A172 (cell line): Measurements from ENCODE around the gene KCNQ1. TPM values are rescaled to one million over a fixed set of nuclear protein-coding genes. Genes with fewer than 3 reads are reported as not detected.

Experiments
- DNase-seq: peaks from one replicate; pipeline ENCODE4 v3.0.0-alpha.2; 2015; ENCODE audit warnings: low spot score
- total RNA-seq: library from RNA; depleted of rRNA; stranded (reverse); fragments of >200 nt; shearing (Covaris generic); gene quantifications from 2 replicates; pipeline ENCODE4 v1.2.3, GENCODE V29; 2014

Gene KCNQ1
- total RNA-seq, 1 experiment from 2014 or later, result 3.5 TPM

DNA sequence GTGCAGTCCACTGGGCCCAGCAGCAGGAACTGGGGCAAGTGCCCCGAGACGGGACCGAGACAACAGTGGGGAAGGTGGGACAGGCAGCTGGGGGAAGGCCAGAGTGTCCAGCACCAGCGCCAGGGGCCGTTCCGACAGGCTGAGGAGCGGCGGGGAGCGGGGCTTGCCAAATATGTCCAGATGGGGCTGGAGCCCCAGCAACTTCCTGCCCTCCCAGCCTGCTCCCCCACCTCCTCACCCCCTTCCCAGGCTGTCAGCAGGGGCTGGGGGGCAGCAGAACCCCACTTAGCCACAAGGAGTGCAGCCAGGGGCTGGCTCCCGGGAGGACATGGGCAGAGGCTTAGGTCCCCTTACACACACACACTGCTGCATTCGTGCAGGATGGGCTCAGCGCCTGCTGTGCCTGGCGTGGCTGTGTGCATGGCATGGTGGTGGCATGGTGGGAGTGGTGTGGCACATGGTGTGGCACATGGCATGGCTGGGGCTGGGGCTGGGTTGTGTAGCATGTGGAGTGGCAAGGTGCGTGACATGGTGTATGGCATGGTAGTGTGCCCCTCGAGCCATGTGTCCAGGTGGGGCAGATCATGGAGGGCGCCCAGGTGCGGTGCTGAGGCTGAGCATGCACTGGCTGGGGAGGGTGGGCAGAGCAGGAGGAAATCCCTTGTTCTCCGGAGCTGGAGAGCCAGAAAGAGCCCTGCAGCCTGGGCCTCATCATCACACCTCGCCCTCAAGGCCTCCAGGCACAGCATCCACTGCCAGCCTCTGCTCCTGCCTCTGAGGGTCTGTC, 389.1 kb downstream of the KCNQ1 start:
- no peak for DNase-seq

DNA sequence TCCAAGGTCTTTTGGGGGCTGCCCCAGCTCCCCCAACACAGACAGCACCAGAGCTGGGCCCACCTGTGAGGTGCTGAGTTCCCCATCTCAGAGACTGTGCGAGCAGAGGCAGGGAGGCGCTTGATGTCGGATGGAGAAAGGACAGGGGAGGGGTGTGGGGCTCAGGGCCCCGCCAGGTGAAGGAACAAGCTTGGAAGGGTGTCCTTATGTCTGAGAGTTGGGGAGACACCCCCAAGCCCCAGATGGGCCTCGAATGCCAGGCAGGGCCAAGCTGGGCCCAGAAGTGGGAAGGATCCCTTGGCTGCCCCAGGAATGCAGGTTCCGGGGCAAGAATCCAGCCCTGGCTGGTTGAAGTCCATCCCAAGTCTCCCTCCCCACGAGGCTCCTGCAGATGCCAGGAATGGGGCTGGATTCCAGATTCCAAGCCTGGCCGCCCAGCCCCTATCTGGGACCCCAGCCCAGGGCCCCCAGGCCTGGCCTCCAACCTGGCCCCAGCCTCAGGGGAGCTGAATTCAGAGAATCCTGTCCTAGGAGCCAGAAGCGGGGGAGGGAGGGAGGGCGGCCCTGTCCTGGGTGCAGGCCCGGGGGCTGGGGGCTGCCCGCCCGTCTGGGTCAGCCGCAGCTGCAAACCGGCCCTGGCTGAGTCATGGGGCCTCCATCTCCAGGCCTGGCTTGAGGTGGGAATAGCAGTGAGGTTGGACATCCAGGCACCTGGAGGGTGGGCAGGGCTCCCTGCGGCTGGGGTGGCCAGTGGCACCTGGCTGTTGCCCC, 389.9 kb downstream of the KCNQ1 start:
- peak; percentile 33 for DNase-seq

DNA sequence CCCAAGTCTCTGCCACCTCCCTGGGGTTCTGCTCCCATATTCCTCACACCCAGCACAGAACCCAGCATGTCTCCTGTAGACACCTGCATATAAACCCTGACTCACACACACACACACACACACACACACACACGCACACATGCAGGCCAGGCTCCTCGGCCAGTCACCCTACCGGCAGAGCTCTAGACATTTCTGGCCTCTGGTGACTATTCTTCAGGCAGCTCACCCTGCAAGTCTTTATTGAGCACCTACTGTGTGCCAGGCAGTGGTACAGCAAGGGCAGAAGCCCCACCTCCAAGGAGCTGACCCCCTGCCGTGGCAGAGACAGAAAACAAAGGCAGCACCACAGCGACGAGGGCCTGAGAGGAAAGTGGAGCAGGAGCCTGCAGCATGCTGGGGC, 390.5 kb downstream of the KCNQ1 start:
- peak; percentile 52 for DNase-seq

DNA sequence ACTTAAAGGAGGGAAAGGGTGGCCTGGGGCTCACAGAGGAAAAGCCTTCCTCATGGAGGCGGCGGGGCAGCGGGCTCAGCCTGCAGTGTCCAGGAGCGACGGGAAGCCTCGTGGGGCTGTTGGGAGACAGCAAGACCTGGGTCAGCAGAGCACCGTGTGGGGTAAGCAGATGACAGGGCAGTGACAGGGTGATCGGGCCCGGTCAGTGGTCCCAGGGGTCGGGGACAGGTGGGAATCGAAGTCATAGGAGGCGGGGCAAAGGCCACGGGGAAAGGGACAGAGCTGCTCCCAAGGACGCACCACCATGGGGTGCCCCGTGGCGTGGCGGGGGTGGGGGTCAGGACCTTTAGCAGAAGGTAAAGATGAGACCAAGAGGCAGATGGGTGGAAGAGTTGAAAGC, 390.9 kb downstream of the KCNQ1 start:
- no peak for DNase-seq

DNA sequence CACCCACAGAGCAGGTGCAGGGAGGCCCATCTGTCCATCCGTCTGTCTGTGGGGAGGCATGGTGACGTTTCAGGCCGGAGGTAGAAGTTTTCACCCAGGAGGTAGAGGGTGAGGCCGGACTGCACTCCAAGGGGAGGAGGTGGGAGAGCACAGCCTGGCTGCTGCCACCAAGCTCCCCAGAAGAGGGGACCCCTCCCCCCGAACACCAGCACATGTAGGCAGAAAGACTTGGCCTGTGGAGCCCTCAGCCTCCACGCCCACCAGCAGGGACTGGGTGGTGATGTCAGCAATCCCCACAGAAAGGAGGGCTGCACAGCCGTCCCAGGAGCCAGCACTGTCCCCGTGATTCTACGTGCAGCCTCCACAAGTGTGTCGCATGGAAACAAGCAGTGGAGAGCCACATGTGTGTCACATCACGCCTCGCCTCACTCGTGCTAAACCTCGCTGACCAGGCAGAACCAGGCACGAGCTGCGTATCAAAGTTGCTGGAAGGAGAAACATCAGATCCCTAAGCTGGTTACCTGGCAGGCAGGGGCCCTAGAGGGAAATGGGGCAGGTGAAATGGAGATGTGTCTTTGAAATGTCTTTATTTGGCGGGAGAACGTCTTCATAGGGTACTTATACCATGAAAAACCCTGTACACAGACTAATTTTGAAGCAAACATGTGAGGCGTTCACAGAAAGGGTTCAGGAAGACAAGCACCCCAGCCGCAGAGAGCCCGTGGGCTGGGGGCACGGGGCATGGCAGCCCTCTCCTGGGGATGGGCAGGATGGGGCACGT, 391.7 kb downstream of the KCNQ1 start:
- no peak for DNase-seq

DNA sequence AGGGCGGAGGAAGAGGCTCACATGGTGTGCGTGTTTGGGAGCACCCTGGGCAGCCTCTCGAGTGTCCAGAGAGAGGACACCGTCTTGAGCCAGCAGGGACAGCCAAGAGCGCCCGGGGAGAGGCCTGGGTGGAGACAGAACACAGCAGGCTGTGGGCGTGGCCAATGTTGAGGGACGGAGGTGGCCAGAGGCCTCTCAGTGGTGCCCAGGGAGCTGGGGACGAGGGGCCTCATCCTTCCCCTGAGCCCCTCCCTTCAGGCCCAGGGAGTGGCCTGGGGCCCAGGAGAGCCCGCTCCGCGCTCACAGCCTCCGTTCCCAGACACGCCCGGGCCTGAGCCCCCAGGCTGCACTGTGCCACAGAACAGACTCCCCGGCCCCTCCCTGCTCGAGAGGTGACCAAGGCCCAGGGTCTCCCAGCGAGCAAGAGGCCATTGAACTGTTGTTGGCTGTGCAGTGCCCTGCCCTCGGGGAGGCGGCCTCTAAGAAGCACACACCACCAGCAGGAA, 392.3 kb downstream of the KCNQ1 start:
- DNase-seq, result peak; percentile 66

DNA sequence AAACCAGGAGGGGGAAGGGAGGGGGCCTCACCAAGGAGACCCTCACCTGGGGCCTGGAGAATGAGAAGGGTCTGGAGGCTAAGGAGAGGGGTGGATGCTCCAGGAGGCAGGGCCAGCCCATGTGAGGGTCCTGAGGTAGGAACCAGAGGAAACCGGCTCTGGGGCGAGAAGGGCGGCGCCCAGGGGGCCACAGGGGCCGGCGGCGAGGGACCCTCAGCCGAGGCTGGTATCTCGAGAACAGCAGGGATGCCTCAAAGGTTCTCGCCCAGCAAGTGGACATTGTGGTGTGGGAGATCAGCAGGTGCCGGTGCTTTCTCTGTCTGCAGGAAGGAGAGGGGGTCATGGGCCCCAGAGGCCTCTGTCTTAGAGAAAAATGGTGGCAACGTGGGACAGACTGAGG, 392.8 kb downstream of the KCNQ1 start:
- no peak for DNase-seq

DNA sequence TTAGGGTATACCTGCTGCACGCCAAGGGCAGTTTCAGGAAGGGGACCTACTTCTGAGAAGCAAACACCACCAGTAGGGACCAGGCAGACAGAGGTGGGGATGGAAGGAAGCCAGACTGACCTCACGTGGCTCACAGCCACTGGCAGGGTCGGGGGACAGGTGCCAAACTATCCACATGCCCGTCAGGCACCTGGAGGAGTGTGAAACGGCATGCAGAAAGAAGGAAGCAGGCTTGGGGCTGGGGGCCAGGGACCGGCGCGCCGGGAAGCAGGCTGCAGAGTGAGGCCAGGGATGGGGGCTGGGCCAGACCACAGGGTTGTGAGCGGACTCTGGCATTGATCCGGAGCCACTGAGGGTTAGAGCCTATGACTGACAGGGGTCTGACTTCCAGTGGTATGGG, 393.3 kb downstream of the KCNQ1 start:
- no peak for DNase-seq

DNA sequence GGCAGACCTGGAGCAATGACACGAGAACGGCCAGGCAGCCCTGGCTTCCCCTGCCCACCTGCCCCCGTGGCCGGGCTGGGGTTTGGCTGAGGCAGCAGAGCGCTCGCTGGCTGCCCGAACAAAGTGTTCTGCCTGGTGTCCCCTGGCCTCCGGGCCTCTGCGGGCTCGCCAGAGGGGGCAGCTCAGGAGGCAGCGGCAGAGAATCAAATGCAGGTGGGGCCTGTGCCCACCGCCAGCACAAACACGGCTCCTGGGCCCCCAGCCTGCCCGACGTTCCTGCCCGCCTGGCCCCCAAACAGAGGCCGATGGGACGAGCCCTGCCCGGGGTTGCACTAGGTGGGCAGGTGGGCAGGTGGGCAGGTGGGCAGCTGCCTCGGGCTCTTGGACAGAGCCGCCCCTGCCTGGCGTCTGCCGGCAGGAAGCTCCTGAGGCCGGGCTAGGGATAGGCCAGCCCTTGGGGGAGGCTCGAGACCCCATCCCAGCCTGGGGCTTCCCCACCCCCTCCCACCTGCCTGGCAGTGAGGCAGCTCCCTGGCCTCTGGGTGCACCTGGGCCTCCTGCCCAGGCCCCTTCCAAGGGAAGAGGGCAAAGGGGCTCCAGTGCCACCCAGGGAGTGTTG, 394.0 kb downstream of the KCNQ1 start:
- DNase-seq, result no peak

DNA sequence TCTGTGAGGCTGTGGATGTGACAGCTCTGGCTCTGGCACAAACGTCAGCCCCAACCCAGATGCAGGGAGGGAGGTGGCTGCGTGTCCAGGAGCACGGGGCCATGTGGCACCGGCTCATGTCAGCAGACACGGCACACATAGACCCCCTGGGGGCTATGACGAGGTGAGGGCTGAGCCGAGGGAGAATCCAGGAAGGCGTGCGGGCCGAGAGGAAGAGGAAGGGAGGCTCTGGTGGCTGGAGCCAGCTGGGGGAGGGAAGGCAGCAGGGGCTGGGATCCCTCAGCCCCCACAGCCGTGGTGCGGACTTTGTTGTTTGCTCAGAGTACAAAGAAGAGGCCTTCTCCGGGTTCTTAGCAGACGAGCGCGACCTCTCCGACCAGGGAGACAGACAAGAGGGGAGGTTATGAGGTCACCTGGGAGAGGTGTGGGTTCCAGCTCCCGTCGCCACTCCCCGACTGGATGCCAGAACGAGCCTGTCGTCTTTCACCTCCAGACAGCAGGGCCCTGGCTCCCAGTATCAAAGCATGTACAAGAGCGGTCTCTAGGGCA, 394.7 kb downstream of the KCNQ1 start:
- no peak for DNase-seq

DNA sequence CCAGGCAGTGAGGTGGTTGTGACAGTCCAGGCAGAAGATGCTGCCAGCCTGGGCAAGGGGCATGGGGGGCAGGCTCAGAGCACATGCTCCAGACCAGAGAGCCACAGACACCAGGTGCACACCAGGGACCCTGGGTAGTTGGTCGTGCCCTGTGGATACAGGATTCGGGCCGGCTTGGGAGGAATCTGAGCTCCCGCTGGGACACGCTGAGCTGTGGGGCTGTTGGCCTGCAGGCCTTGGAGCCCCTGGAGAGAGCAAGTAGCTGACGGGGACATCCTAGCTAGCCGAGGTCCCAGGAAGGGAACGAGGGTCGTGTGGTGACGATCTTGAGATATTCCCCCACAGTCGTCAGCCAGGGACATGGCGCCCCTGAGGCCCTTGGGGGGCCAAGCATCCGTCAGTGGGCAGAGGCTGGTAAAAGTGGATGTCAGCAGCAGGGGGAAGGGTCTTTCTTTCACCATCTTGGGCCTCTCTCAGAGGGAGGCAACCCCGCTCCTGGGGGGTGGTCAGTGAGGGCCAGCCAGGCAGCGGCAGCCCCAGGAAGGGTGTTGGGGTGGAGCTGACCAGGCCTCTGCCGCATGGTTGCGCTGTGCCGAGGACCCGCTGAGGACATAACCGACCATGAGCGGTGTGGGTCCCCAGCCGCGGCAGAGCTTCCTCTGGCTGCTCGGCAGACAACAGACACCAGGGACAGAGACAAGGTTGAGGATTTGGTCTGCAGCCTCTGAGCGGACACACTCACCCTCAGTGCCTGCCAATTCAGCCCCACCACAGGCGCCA, 396.8 kb downstream of the KCNQ1 start:
- DNase-seq, result no peak

DNA sequence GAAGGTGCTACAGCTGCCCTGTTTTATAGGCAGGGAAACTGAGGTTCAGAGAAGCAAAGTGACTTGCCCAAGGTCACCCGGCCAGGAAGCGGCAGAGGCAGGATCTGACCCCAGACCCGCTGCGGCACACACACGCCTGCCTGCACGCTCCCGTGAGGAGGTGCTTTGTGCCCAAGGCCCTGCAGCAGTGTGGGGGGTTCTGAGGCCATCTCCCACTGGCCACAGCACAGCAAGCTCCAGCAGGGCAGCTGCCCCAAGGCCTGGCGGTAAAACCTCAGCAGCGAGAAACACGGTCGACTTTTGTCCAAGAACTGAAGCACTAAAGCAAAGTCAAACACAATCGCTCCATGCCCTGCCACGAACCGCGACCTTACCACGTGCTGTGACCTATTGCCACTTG, 398.1 kb downstream of the KCNQ1 start:
- no peak for DNase-seq

DNA sequence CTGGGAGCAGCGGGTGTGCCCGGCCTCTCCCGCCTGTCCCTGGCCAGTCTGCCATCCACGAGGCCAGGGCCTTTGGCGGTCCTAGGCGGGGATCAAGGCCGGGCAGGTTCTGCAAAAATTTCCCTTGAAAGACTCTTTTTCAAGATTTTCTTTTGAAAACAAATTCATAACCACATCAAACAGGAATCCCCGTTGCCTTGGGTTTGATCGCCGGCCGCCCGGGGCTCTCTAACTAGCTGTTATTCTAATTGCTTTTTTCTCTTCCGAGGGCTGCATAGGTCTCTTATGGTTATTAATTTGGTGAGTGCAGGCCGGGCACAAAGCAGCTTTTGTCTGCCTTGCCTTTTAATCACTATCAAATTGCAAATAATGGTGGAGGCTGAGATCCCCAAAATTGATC, 398.7 kb downstream of the KCNQ1 start:
- no peak for DNase-seq

DNA sequence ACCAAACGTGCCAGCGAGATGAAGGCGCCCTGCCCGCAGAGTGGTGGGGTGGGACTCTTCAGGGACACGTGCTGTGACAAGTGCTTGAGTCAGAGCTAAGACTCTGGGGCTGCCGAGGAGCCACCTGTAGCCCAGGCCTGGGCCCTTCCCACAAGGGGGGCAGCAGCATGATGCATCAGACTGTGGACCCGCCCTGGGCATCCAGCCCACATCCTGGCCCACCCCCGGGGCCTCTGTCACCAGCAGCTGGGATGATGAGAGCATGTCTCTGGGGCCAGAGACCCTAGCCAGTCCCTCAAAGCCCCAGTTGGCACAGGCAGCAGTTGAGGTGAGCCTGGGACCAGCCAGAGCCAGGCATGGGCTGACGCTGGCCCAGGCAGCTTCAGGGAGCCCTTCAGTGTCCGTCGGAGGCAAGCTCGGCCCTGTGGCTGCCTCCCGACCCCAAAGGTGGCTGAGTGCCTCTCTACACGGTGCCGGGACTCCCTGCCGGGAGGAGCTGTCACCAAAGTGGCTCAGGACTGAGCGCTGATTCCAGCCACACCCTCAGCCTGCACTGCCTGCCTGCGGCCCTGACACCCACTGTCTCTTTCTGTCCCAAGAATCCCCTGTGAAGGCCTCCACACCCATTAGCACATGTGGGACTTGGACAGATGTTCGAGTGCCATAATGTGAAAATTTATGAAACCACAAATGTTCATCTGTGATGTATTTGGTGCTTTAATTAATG, 399.5 kb downstream of the KCNQ1 start:
- DNase-seq, result peak; percentile 85

DNA sequence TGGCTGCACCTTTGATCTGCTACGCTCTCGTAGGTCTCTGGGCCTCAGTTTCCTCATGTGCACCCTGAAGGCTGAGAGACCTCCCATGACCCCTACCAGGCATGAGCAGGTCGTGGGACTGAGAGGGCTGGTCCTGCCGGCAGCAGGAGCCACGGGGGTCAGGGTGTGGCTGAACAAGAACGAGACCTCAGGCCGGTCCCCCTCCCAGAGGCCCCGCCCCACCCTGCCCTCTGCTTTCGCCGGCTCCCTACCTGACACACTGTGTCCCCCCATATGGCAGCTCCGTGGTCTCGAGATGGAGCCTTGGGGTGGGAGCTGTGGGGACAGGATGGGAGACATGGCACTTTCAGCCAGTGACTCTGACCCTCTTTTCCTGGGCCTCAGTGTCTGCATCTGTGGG, 400.2 kb downstream of the KCNQ1 start:
- DNase-seq, result no peak

DNA sequence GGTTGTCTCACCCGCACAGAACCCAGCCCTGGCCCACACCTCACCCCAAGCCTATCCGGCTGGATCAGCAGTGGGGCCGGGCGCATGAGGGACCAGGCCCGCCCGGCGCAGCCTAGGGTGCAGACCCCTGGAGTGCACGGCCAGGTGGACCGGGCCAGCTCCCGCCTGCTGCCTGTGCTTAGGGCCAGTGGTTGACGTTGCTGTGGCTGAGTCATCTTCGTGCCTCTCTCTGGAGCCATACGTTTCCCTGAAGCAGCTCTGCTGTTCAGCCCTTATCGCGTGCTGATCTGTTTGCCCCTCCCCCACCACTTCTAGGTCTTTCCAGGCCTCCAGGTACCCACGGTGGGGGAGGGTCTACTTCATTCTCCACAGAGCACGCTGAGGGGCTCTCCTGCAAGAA, 401.2 kb downstream of the KCNQ1 start:
- peak; percentile 64 for DNase-seq

DNA sequence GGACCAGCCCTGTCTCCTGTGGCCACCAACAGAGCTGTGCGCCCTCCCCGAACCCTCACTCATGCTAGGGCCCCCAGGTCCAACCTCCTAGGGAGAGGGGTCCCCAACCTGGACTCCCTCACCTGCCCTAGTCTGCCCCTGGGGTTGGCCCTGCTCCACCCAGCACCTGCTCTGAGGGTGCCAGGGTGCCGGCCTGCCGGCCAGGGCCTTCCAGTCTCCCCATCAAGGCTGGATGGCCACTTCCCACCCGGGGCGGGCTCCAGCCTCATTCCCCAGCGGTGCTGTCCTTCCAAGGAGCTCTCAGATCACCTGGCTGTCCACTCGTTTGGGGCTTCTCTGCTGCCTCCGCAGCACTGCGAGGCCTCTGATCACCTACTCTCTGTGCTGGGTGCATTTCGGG, 401.7 kb downstream of the KCNQ1 start:
- DNase-seq, result no peak

DNA sequence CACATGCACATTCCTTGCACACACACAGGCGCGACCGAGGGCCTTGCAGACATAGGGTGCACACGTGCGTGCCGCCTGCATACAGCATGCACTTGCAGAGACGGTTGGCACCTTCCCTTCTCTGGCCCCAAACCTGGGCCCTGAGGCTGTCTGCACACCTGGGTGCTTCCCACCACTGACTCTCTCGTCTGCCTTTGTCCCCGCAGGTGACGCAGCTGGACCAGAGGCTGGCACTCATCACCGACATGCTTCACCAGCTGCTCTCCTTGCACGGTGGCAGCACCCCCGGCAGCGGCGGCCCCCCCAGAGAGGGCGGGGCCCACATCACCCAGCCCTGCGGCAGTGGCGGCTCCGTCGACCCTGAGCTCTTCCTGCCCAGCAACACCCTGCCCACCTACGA, 402.8 kb downstream of the KCNQ1 start:
- no peak for DNase-seq

DNA sequence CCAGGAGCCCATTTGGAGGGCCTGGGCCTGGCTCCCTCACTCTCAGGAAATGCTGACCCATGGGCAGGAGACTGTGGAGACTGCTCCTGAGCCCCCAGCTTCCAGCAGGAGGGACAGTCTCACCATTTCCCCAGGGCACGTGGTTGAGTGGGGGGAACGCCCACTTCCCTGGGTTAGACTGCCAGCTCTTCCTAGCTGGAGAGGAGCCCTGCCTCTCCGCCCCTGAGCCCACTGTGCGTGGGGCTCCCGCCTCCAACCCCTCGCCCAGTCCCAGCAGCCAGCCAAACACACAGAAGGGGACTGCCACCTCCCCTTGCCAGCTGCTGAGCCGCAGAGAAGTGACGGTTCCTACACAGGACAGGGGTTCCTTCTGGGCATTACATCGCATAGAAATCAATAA, 403.7 kb downstream of the KCNQ1 start:
- no peak for DNase-seq
